ENCODE results near the gene HILPDA. TPM values are rescaled to one million over a fixed set of nuclear protein-coding genes. Genes with fewer than 3 reads are reported as not detected.

The HILPDA gene
- total RNA-seq, 1 donor from 2014 or later = 7.4 TPM

Other genes with a start within 250 kb of the HILPDA start
- not detected in 2 replicates for gene LEP, start 214.6 kb upstream of the HILPDA start, total RNA-seq
- gene RBM28, start 112.0 kb upstream of the HILPDA start, total RNA-seq = 45.6 and 46.1 TPM in 2 replicates
- gene PRRT4, start 94.2 kb upstream of the HILPDA start, total RNA-seq = 0.44 and 0.54 TPM in 2 replicates
- 33.5 and 36.2 TPM in 2 replicates for gene IMPDH1, start 45.9 kb upstream of the HILPDA start, total RNA-seq
- gene METTL2B, start 20.9 kb downstream of the HILPDA start, total RNA-seq = 31.4 and 33.2 TPM in 2 replicates
- gene GARIN1A, start 216.4 kb downstream of the HILPDA start, total RNA-seq = 3.9 TPM in 2 replicates